PC-9 (cell line): ENCODE measurements around the gene ADGRV1.

Experiments
- CTCF ChIP-seq: fragments of 200-600 bp; sonication (generic); conservative IDR thresholded peaks from 2 replicates; pipeline ENCODE4 v1.6.1; 2017; ENCODE audit warnings: mixed run types, antibody characterized with exemption, mild to moderate bottlenecking, moderate library complexity
- EZH2 ChIP-seq: fragments of 200-600 bp; sonication (generic); IDR thresholded peaks from 2 replicates; pipeline ENCODE4 v1.8.0; 2017; ENCODE audit warnings: antibody characterized with exemption, low read depth

- no peak for TF ChIP-seq CTCF
- no peak for TF ChIP-seq EZH2
Observed at GRCh38 chr5:91182763-91183162, 624.2 kb downstream of the ADGRV1 start.
